SK-N-SH (cell line): ENCODE data around the gene OR2V1.

ENCODE experiments used
- CTCF ChIP-seq: fragments of 200-600 bp; sonication (generic); IDR thresholded peaks from 2 replicates; pipeline ENCODE4 v1.6.1; 2017; ENCODE audit warnings: antibody characterized with exemption, mild to moderate bottlenecking, moderate library complexity
- EP300 ChIP-seq, 2 experiments: IDR thresholded peaks; 2 replicates each; pipeline versions ENCODE4 v1.4.0 to v1.6.1; 2012; ENCODE audit warnings: borderline replicate concordance in 1 of 2, low read depth in 1 of 2, low read length in 1 of 2
- EZH2phosphoT487 ChIP-seq: fragments of 200-600 bp; sonication (generic); IDR thresholded peaks from 2 replicates; pipeline ENCODE4 v1.6.1; 2017; ENCODE audit warnings: low read depth, mixed run types, mild to moderate bottlenecking, antibody characterized with exemption, moderate library complexity, borderline replicate concordance
- GABPA ChIP-seq: IDR thresholded peaks from 2 replicates; pipeline ENCODE4 v1.4.0; 2012; ENCODE audit warnings: low read depth, mild to moderate bottlenecking
- MEF2A ChIP-seq: IDR thresholded peaks from 2 replicates; pipeline ENCODE4 v1.4.0; 2012; ENCODE audit warnings: low read depth, borderline replicate concordance
- MXI1 ChIP-seq: IDR thresholded peaks from 2 replicates; pipeline ENCODE4 v1.6.1; 2012; ENCODE audit warnings: mild to moderate bottlenecking, low read depth, low read length, improper control_type of control experiment
- POLR2AphosphoS5 ChIP-seq: IDR thresholded peaks from 2 replicates; pipeline ENCODE4 v1.6.1; 2012; ENCODE audit warnings: low read depth, low read length
- RAD21 ChIP-seq: IDR thresholded peaks from 2 replicates; pipeline ENCODE4 v1.6.1; 2012; ENCODE audit warnings: mild to moderate bottlenecking, low read length
- RCOR1 ChIP-seq: fragments of 150-350 bp; IDR thresholded peaks from 2 replicates; pipeline ENCODE4 v1.6.1; 2017; ENCODE audit warnings: antibody characterized with exemption, low read length
- SMC3 ChIP-seq: IDR thresholded peaks from 2 replicates; pipeline ENCODE4 v1.6.1; 2012; ENCODE audit warnings: low read depth, low read length, improper control_type of control experiment
- TAF1 ChIP-seq: IDR thresholded peaks from 2 replicates; pipeline ENCODE4 v1.6.1; 2012; ENCODE audit warnings: low read depth, mild to moderate bottlenecking, low read length, moderate library complexity, borderline replicate concordance
- YY1 ChIP-seq: IDR thresholded peaks from 2 replicates; pipeline ENCODE4 v1.4.0; 2012; ENCODE audit warnings: low read depth, mild to moderate bottlenecking

- TF ChIP-seq RAD21 (no peak), CTCF (no peak), YY1 (no peak), EZH2phosphoT487 (no peak), MEF2A (no peak), TAF1 (no peak), GABPA (no peak), MXI1 (no peak), POLR2AphosphoS5 (no peak), RCOR1 (no peak), SMC3 (no peak), EP300 (IDR thresholded peaks at IDR 0.05; ENCODE audit: borderline replicate concordance in 1 of 2, low read depth in 1 of 2, low read length in 1 of 2) (no peak)
Observed at GRCh38 chr5:181161534-181162175, 30.7 kb upstream of the OR2V1 start.
